WERI-Rb-1 (cell line): ENCODE measurements around the gene CLASP2.

Experiments
- DNase-seq: peaks from one replicate; pipeline ENCODE4 v3.0.0-alpha.2; 2020
- H3K27ac ChIP-seq: fragments of 250-450 bp; sonication (Bioruptor Pico); 2 replicates; pipeline ENCODE4 v1.5.1; 2020; ENCODE audit warnings: mild to moderate bottlenecking, moderate library complexity
- H3K27me3 ChIP-seq: fragments of 250-450 bp; sonication (Bioruptor Pico); 2 replicates; pipeline ENCODE4 v1.5.1; 2021; ENCODE audit warnings: mild to moderate bottlenecking, low read depth, moderate library complexity; ENCODE audit not compliant: insufficient read depth, severe bottlenecking
- H3K36me3 ChIP-seq: fragments of 250-450 bp; sonication (Bioruptor Pico); 2 replicates; pipeline ENCODE4 v1.5.1; 2020; ENCODE audit warnings: mild to moderate bottlenecking, moderate library complexity
- H3K4me3 ChIP-seq: 2 replicates; pipeline ENCODE4 v1.5.1; 2011; ENCODE audit warnings: low read depth, mild to moderate bottlenecking, control low read depth, low read length
- H3K9me3 ChIP-seq: fragments of 250-450 bp; sonication (Bioruptor Pico); 2 replicates; pipeline ENCODE4 v1.5.1; 2021; ENCODE audit warnings: mild to moderate bottlenecking, moderate library complexity; ENCODE audit not compliant: severe bottlenecking
- CTCF ChIP-seq: IDR thresholded peaks from 2 replicates; pipeline ENCODE4 v1.5.1; 2011; ENCODE audit warnings: low read depth, mild to moderate bottlenecking, control low read depth, inconsistent platforms, low read length

The CLASP2 gene

GRCh38 chr3:33716227-33716626, 1.8 kb downstream of the CLASP2 start:
- no peak for DNase-seq
- Histone ChIP-seq H3K27me3 (no peaks in the 10 kb centered on the region), H3K27ac (no peak overlapping the region), H3K36me3 (peaks cover 4% of the 10 kb centered on the region; the same call in 1 of the 2 replicates), H3K9me3 (no peaks in the 10 kb centered on the region), H3K4me3 (no peak overlapping the region)
- TF ChIP-seq CTCF: no peak

- no peak for DNase-seq
- Histone ChIP-seq H3K4me3 (no peak overlapping the region), H3K27me3 (no peaks in the 10 kb centered on the region), H3K9me3 (no peaks in the 10 kb centered on the region), H3K27ac (no peak overlapping the region), H3K36me3 (peaks cover 8% of the 10 kb centered on the region; the same call in 1 of the 2 replicates)
- no peak for TF ChIP-seq CTCF
Measured at GRCh38 chr3:33711100-33711499, 7.0 kb downstream of the CLASP2 start.

- H3K9me3 ChIP-seq: no peaks in the 10 kb centered on the region
- TF ChIP-seq CTCF: no peak
- no peaks in the 10 kb centered on the region for H3K27me3 ChIP-seq
- H3K4me3 ChIP-seq: no peak overlapping the region
- DNase-seq: no peak
- H3K36me3 ChIP-seq: peaks cover 4% of the 10 kb centered on the region; the same call in 1 of the 2 replicates
- no peak overlapping the region for H3K27ac ChIP-seq
Measured at GRCh38 chr3:33706056-33706455, 12.0 kb downstream of the CLASP2 start.

GRCh38 chr3:33704891-33705290, 13.2 kb downstream of the CLASP2 start:
- no peak overlapping the region for H3K4me3 ChIP-seq
- H3K27ac ChIP-seq: no peak overlapping the region
- peaks cover 4% of the 10 kb centered on the region; the same call in 1 of the 2 replicates for H3K36me3 ChIP-seq
- TF ChIP-seq CTCF: no peak
- no peaks in the 10 kb centered on the region for H3K27me3 ChIP-seq
- H3K9me3 ChIP-seq: no peaks in the 10 kb centered on the region
- no peak for DNase-seq

GRCh38 chr3:33699275-33699674, 18.8 kb downstream of the CLASP2 start:
- H3K27ac ChIP-seq: no peak overlapping the region
- peaks cover 6% of the 10 kb centered on the region for H3K9me3 ChIP-seq
- no peaks in the 10 kb centered on the region for H3K27me3 ChIP-seq
- DNase-seq: no peak
- H3K36me3 ChIP-seq: peaks cover 7% of the 10 kb centered on the region
- TF ChIP-seq CTCF: no peak
- no peak overlapping the region for H3K4me3 ChIP-seq

GRCh38 chr3:33694944-33695343, 23.1 kb downstream of the CLASP2 start:
- DNase-seq: no peak

More at GRCh38 chr3:33694944-33695343, 23.1 kb downstream of the CLASP2 start:
- no peak for TF ChIP-seq CTCF
- Histone ChIP-seq H3K9me3 (peaks cover 6% of the 10 kb centered on the region), H3K36me3 (peaks cover 7% of the 10 kb centered on the region), H3K27ac (no peak overlapping the region), H3K27me3 (no peaks in the 10 kb centered on the region), H3K4me3 (no peak overlapping the region)
